GM18951 (cell line): ENCODE results near the gene KHK.

Experiments
- POLR2A ChIP-seq: IDR thresholded peaks from 4 replicates; pipeline ENCODE4 v1.6.1; 2011; ENCODE audit warnings: mild to moderate bottlenecking; ENCODE audit not compliant: insufficient read length, insufficient read depth; ENCODE audit errors: extremely low read depth
- in situ Hi-C: fragments of 300-500 bp; cut with MboI; formaldehyde crosslinking; loops from one replicate; pipeline ENCODE4 v1.12.0; 2022; ENCODE audit warnings: low sequenced_read_pairs, mixed read lengths, inconsistent platforms; ENCODE audit not compliant: unreplicated experiment

KHK gene

DNA sequence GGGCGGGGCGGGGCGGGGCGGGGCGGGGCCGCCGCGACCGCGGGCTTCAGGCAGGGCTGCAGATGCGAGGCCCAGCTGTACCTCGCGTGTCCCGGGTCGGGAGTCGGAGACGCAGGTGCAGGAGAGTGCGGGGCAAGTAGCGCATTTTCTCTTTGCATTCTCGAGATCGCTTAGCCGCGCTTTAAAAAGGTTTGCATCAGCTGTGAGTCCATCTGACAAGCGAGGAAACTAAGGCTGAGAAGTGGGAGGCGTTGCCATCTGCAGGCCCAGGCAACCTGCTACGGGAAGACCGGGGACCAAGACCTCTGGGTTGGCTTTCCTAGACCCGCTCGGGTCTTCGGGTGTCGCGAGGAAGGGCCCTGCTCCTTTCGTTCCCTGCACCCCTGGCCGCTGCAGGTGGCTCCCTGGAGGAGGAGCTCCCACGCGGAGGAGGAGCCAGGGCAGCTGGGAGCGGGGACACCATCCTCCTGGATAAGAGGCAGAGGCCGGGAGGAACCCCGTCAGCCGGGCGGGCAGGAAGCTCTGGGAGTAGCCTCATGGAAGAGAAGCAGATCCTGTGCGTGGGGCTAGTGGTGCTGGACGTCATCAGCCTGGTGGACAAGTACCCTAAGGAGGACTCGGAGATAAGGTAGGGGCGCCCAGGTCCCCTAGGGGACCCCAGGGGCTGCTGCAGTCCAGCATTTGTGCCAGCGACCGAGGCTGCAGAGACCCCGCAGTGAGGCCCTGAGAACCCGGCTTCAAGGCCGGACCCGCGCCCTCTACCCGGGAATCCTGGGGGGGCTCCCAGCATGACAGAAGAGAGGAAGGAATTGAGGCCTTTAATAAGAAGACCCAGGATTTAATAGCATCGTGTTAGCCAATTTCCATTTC is at the start of gene KHK:
Gene KHK, plus strand, starts transcription at position 49 of the 870 bp plus-strand sequence. Its CDS starts 488 bp downstream, at position 537.
- TF ChIP-seq POLR2A = peak; percentile 61
- in situ Hi-C loops = no loop called here

GRCh38 chr2:27038012-27038411 is 48.6 kb upstream of the KHK start:
- no peak for TF ChIP-seq POLR2A
- in situ Hi-C loops = no loop called here

GRCh38 chr2:27038631-27039339 is 47.8 kb upstream of the KHK start:
- no peak for TF ChIP-seq POLR2A
- in situ Hi-C loops = no loop called here

DNA sequence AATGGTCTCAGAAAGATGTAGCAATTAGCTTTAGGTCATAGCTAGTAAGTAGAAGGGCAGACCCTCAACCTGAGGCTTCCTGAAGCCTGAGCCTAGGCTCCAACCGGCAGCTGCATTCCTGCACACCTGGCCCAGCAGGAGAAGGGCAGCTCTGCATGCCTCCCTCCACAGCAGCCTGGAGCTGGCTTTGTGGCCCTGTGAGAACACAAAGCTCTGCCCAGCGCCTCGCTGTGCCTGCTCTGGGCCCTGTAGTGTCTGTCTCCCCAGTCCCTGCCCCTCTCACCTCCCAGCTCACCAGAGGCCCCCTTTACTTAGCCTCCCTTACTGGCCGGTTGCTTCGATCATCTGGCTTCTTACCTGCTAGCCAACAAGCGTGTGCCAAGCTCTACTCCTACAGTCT is 47.1 kb upstream of the KHK start:
- no peak for TF ChIP-seq POLR2A
- in situ Hi-C loops = no loop called here

DNA sequence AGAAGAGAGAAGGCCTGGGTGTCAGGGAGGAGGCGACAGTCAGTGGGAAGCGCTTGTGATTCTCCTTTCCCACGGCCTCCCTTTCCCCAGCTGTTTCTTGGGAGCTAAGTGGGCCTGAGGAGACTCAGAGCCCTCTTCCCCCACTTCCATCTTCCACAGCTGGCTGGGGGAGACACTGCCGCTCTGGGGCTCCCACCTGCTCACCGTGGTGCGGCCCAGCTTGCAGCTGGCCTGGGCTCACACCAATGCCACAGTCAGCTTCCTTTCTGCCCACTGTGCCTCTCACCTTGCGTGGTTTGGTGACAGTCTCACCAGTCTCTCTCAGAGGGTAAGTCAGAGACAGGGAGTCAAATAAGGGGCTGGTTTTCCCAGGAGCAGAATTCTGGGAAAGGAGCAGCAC is 46.7 kb upstream of the KHK start:
- in situ Hi-C loops = no loop called here
- no peak for TF ChIP-seq POLR2A

- no peak for TF ChIP-seq POLR2A
- in situ Hi-C loops = no loop called here
Measured at GRCh38 chr2:27040282-27040681, 46.3 kb upstream of the KHK start.

GRCh38 chr2:27041752-27042151 is 44.8 kb upstream of the KHK start:
- no peak for TF ChIP-seq POLR2A
- in situ Hi-C loops = no loop called here

DNA sequence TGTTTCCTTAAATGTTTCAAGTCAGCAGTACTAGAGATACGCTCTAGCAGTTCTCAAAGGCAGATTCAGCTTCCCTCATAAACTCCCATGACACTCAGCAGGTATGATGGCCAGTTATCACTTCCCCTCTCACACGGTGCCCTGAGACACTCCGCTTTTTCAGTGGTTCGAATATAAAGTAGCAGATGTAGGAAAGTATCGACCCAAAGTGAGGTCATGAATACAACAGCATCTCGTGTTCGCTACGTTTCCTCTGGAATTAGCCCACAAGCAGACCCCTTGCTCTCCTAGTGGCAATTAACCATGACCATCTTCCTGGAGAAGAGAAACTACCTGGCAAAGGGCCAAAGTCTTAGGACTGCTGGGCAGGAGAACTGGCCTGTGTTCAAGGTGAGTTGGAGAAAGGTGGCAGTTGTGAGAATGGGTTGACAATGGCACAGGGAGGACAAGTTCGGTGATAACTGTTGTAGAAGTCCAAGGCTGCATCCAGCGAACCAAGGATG is 44.4 kb upstream of the KHK start:
- TF ChIP-seq POLR2A = no peak

GRCh38 chr2:27042985-27043634 is 43.5 kb upstream of the KHK start:
- TF ChIP-seq POLR2A = no peak
- in situ Hi-C loops = no loop called here

More for the DNA sequence above, 44.4 kb upstream of the KHK start:
- in situ Hi-C loops = no loop called here

- in situ Hi-C loops = no loop called here
- TF ChIP-seq POLR2A = no peak
Measured at GRCh38 chr2:27049422-27050280, 36.9 kb upstream of the KHK start.

DNA sequence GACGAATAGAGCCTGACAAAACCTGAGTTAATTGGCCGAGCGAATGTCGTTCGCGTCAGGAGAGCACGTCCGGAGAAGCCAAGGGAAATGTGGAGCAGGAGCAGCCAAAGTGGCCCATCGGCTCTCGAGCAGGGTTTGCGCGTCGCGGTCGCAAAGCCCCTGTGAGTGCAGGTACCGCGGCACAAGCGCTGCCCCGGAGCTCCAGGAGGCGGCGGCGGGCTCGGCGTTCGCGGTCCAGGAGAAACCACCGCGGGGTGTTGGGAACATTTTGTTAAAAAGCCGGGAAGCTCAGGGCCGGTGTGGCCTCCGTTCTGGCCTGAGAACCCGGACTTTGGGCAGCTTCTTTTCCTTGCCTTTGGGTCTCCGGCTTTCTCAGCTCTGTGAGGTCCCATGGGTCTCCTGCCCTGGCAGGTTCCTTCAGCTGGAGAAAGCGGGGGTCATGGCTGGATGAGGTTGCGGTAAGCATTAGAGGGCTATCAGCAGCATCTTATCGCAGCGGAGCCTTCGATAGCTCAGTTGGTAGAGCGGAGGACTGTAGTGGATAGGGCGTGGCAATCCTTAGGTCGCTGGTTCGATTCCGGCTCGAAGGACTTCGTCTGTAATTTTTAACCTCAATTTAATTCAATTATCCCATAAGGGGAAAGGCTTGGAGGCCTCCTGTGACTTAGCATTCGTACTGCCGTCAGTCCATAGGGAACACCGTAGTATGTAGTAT is 36.1 kb upstream of the KHK start:
- TF ChIP-seq POLR2A = peak; percentile 70
- in situ Hi-C loops = no loop called here
